ENCODE data around the gene PPP2R5C. TPM values are rescaled to one million over a fixed set of nuclear protein-coding genes. Genes with fewer than 3 reads are reported as not detected.

Gene PPP2R5C
- total RNA-seq, 1 experiment from 2014 or later: 93.0 TPM

- no peak overlapping the region for H2BK5ac ChIP-seq (ENCODE audit: insufficient read length, low read length)
- H2BK15ac ChIP-seq (ENCODE audit: low read depth, low read length): no peak overlapping the region
- H3K9me3 ChIP-seq (ENCODE audit: control insufficient read depth, low read depth, low read length): no peaks in the 10 kb centered on the region
- no peak overlapping the region for H3T11ph ChIP-seq (ENCODE audit: low read length)
- H3K23me2 ChIP-seq (ENCODE audit: insufficient read length, low read depth, low read length, poor library complexity, severe bottlenecking): no peaks in the 10 kb centered on the region
- no peak overlapping the region for H4K5ac ChIP-seq (ENCODE audit: insufficient read length, low read depth, low read length)
- no peak overlapping the region for H3K56ac ChIP-seq (ENCODE audit: insufficient read length, low read depth, low read length)
- no peak overlapping the region for H3K23ac ChIP-seq (ENCODE audit: insufficient read length, low read depth, low read length)
- H4K91ac ChIP-seq (ENCODE audit: insufficient read length, low read depth, low read length): no peak overlapping the region
- no peak overlapping the region for H3K14ac ChIP-seq (ENCODE audit: insufficient read depth, low read length)
- Mint-ChIP-seq H3K4me1 (no peaks in the 10 kb centered on the region), H3K4me3 (no peak overlapping the region), H3K27ac (peak overlapping the region in 1 of 3 experiments; percentile 49; a peak in 1 of 7 replicates), H3K27me3 (ENCODE audit: low read depth) (no peaks in the 10 kb centered on the region), H3K36me3 (ENCODE audit: insufficient read depth in 1 of 3, low read depth in 3 of 3) (no peaks in the 10 kb centered on the region; a peak in 1 of 7 replicates), H3K9me3 (no peaks in the 10 kb centered on the region)
- H2BK20ac ChIP-seq (ENCODE audit: low read depth, low read length, poor library complexity, severe bottlenecking): no peak overlapping the region
- H4K8ac ChIP-seq (replicated peaks; ENCODE audit: insufficient read length, low read depth, low read length): no peak overlapping the region
- peaks cover 9% of the 10 kb centered on the region for H3K79me1 ChIP-seq (ENCODE audit: insufficient read depth, low read depth, low read length, poor library complexity, severe bottlenecking)
- no peaks in the 10 kb centered on the region for H4K20me1 ChIP-seq (ENCODE audit: control insufficient read depth, insufficient read depth, insufficient read length)
- no peak for DNase-seq
- WGBS (ENCODE audit: extremely low coverage, insufficient read length, low lambda C conversion rate): no CpG with 5 or more reads among the region's 8 CpGs
- no peak for TF ChIP-seq CTCF (conservative IDR thresholded peaks at IDR 0.05)
- no peak overlapping the region for H3K18ac ChIP-seq (ENCODE audit: insufficient read length, low read depth, low read length)
- H2AFZ ChIP-seq (ENCODE audit: low read length): no peak overlapping the region
- H3K4me2 ChIP-seq (ENCODE audit: insufficient read depth, insufficient read length, low read length): no peak overlapping the region
- no peak overlapping the region for H2BK12ac ChIP-seq (ENCODE audit: insufficient read length, low read depth, low read length)
- H3K79me2 ChIP-seq (ENCODE audit: insufficient read depth, low read length): no peaks in the 10 kb centered on the region
- H3K27me3 ChIP-seq (ENCODE audit: insufficient read depth, low read length): no peaks in the 10 kb centered on the region
- H3K27ac ChIP-seq (ENCODE audit: insufficient read length, low read depth, low read length): no peak overlapping the region
- H2BK120ac ChIP-seq (ENCODE audit: low read depth, low read length, poor library complexity, severe bottlenecking): no peak overlapping the region
- H2AK5ac ChIP-seq (ENCODE audit: insufficient read length, low read length): no peak overlapping the region
- no peaks in the 10 kb centered on the region for H3K4me1 ChIP-seq (ENCODE audit: insufficient read depth, low read length)
- no peak overlapping the region for H3K9ac ChIP-seq (ENCODE audit: extremely low read depth, insufficient read length, low read length)
- H3K4ac ChIP-seq (ENCODE audit: low read depth, low read length): no peak overlapping the region
These were observed 107.7 kb downstream of the PPP2R5C start for GRCh38 chr14:101869217-101869616.
